DOHH2 (cell line): ENCODE measurements around the gene SLBP.

Experiments used
- CTCF ChIP-seq: fragments of 200-600 bp; sonication (generic); IDR thresholded peaks from one replicate; pipeline ENCODE4 v1.5.1; 2014; ENCODE audit warnings: antibody characterized with exemption, mild to moderate bottlenecking, low read depth, low read length; ENCODE audit not compliant: poor library complexity, severe bottlenecking
- EZH2phosphoT487 ChIP-seq: fragments of 200-600 bp; sonication (generic); IDR thresholded peaks from 2 replicates; pipeline ENCODE4 v1.6.1; 2017; ENCODE audit warnings: borderline replicate concordance, mild to moderate bottlenecking, antibody characterized with exemption, low read length, moderate library complexity, mixed read lengths

GRCh38 chr4:1727117-1728031 is 15.3 kb upstream of the SLBP start:
- TF ChIP-seq CTCF (no peak), EZH2phosphoT487 (no peak)
